CD14-positive monocyte (primary cell): Measurements from ENCODE around the gene SLC39A7. TPM values are rescaled to one million over a fixed set of nuclear protein-coding genes. Genes with fewer than 3 reads are reported as not detected.

Source experiments
- DNase-seq, 3 donors: peaks; one replicate each; pipeline ENCODE4 v3.0.0-alpha.2; 2011 to 2022
- H2AFZ ChIP-seq: 2 replicates; pipeline ENCODE4 v1.6.0; 2012; ENCODE audit warnings: mild to moderate bottlenecking, low read depth, low read length, inconsistent platforms; ENCODE audit not compliant: insufficient read depth, poor library complexity, severe bottlenecking
- H3K27ac ChIP-seq, 2 donors: 1 replicate in 1 of 2; 2 replicates in 1 of 2; pipeline ENCODE4 v1.5.1; 2012 to 2013; ENCODE audit warnings: low read length in 2 of 2, control low read depth in 1 of 2, inconsistent platforms in 1 of 2, low read depth in 1 of 2, mild to moderate bottlenecking in 1 of 2
- H3K27me3 ChIP-seq, 2 donors: one replicate each; pipeline versions ENCODE4 v1.6.0 to v1.6.1; 2011 to 2013; ENCODE audit warnings: low read length in 2 of 2; ENCODE audit not compliant: control insufficient read depth in 2 of 2, insufficient read depth in 2 of 2
- H3K36me3 ChIP-seq, 2 donors: replicated peaks in 1 of 2; 1 replicate in 1 of 2; 2 replicates in 1 of 2; pipeline versions ENCODE4 v1.5.1 to v1.6.1; 2012 to 2013; ENCODE audit warnings: low read length in 2 of 2, control low read depth in 1 of 2, inconsistent platforms in 1 of 2, mild to moderate bottlenecking in 1 of 2; ENCODE audit not compliant: insufficient read depth in 2 of 2, control insufficient read depth in 1 of 2
- H3K4me1 ChIP-seq, 2 donors: 1 replicate in 1 of 2; 2 replicates in 1 of 2; pipeline versions ENCODE4 v1.5.1 to v1.6.1; 2012 to 2013; ENCODE audit warnings: low read length in 2 of 2, control low read depth in 1 of 2, inconsistent platforms in 1 of 2, mild to moderate bottlenecking in 1 of 2, moderate library complexity in 1 of 2; ENCODE audit not compliant: insufficient read depth in 2 of 2, control insufficient read depth in 1 of 2
- H3K4me2 ChIP-seq: replicated peaks from 2 replicates; pipeline ENCODE3; 2012; ENCODE audit warnings: low read length, moderate library complexity, mild to moderate bottlenecking; ENCODE audit not compliant: poor library complexity, severe bottlenecking; ENCODE audit errors: extremely low read depth
- H3K4me3 ChIP-seq, 3 experiments: fragments of 200-600 bp in 1 of 3; sonication (generic) in 1 of 3; replicated peaks in 1 of 3; 1 replicate in 2 of 3; 2 replicates in 1 of 3; pipeline ENCODE4 v1.5.1; 2011 to 2013; ENCODE audit warnings: low read length in 3 of 3, mild to moderate bottlenecking in 3 of 3, control low read depth in 2 of 3, low read depth in 2 of 3, inconsistent platforms in 1 of 3, moderate library complexity in 1 of 3
- H3K79me2 ChIP-seq: 2 replicates; pipeline ENCODE4 v1.6.0; 2012; ENCODE audit warnings: mild to moderate bottlenecking, control low read depth, inconsistent platforms, low read length, moderate library complexity; ENCODE audit not compliant: insufficient read depth
- H3K9ac ChIP-seq: 2 replicates; pipeline ENCODE4 v1.6.0; 2017; ENCODE audit warnings: low read length, mild to moderate bottlenecking; ENCODE audit not compliant: insufficient read depth, poor library complexity, severe bottlenecking
- H3K9me3 ChIP-seq, 2 donors: replicated peaks in 1 of 2; 1 replicate in 1 of 2; 2 replicates in 1 of 2; pipeline versions ENCODE4 v1.5.1 to v1.6.1; 2012 to 2013; ENCODE audit warnings: low read length in 2 of 2, control low read depth in 1 of 2; ENCODE audit not compliant: control insufficient read depth in 1 of 2, insufficient read depth in 1 of 2
- H4K20me1 ChIP-seq: 2 replicates; pipeline ENCODE4 v1.6.0; 2012; ENCODE audit warnings: mild to moderate bottlenecking, low read length, control low read depth, moderate library complexity; ENCODE audit not compliant: insufficient read depth
- H3K27ac Mint-ChIP-seq, 7 donors: one replicate each; pipeline ENCODE4 v1.8.0; 2020; ENCODE audit warnings: mild to moderate bottlenecking in 7 of 7, mixed read lengths in 7 of 7, moderate library complexity in 6 of 7, inconsistent platforms in 2 of 7
- H3K27me3 Mint-ChIP-seq, 3 donors: one replicate each; pipeline ENCODE4 v1.8.0; 2021 to 2022; ENCODE audit warnings: low read depth in 3 of 3, mild to moderate bottlenecking in 3 of 3, mixed read lengths in 3 of 3, moderate library complexity in 3 of 3, inconsistent platforms in 1 of 3
- H3K36me3 Mint-ChIP-seq, 2 donors: one replicate each; pipeline ENCODE4 v1.8.0; 2020; ENCODE audit warnings: mixed read lengths in 2 of 2, inconsistent platforms in 1 of 2, mild to moderate bottlenecking in 1 of 2
- H3K4me1 Mint-ChIP-seq: one replicate; pipeline ENCODE4 v1.8.0; 2020; ENCODE audit warnings: mild to moderate bottlenecking, mixed read lengths
- H3K4me3 Mint-ChIP-seq, 2 donors: one replicate each; pipeline ENCODE4 v1.8.0; 2020; ENCODE audit warnings: mild to moderate bottlenecking in 2 of 2, mixed read lengths in 2 of 2, moderate library complexity in 1 of 2
- H3K9me3 Mint-ChIP-seq, 7 donors: one replicate each; pipeline ENCODE4 v1.8.0; 2020 to 2022; ENCODE audit warnings: mixed read lengths in 7 of 7, mild to moderate bottlenecking in 6 of 7, moderate library complexity in 6 of 7, inconsistent platforms in 2 of 7
- CTCF ChIP-seq: fragments of 200-600 bp; IDR thresholded peaks from one replicate; pipeline ENCODE4 v1.8.0; 2022; ENCODE audit warnings: antibody characterized with exemption, mild to moderate bottlenecking
- WGBS: methylation state at CpG from one replicate; pipeline ENCODE4 v1.1.5; 2013; ENCODE audit warnings: missing lambda C conversion rate; ENCODE audit not compliant: insufficient coverage; 5-methylcytosine and 5-hydroxymethylcytosine counted together
- intact Hi-C, 2 donors: fragments of 100-400 bp; cut with micrococcal nuclease; formaldehyde crosslinking; loops; one replicate each; pipeline versions ENCODE4 v1.15.0 to v1.15.1; 2023
- polyA plus RNA-seq, 3 donors: library from polyadenylated mRNA; depleted of rRNA in 1 of 3; unstranded in 2 of 3; stranded (reverse) in 1 of 3; fragments of 300-500 nt in 2 of 3; fragments of >200 nt in 1 of 3; fragmentation: Illumina TruSeq in 2 of 3; gene quantifications; 1 replicate in 2 of 3; 2 replicates in 1 of 3; pipeline ENCODE4 v1.2.3, GENCODE V29; 2012 to 2021

SLC39A7 gene
- polyA plus RNA-seq, 3 donors = 14.5 to 32.7 (median 17.7) TPM

- Histone ChIP-seq H3K27ac (no peak overlapping the region), H2AFZ (no peak overlapping the region), H3K9me3 (no peaks in the 10 kb centered on the region), H3K27me3 (no peaks in the 10 kb centered on the region), H3K4me1 (peaks cover 4 to 7% of the 10 kb centered on the region in 2 donors), H4K20me1 (no peaks in the 10 kb centered on the region), H3K9ac (no peak overlapping the region), H3K36me3 (no peaks in the 10 kb centered on the region), H3K4me3 (no peak overlapping the region), H3K4me2 (no peak overlapping the region), H3K79me2 (no peaks in the 10 kb centered on the region)
- DNase-seq = no peak
- Mint-ChIP-seq H3K9me3 (no peaks in the 10 kb centered on the region), H3K36me3 (no peaks in the 10 kb centered on the region), H3K4me3 (no peak overlapping the region), H3K27ac (no peak overlapping the region), H3K4me1 (peaks cover 8% of the 10 kb centered on the region), H3K27me3 (peaks cover 12 to 20% (median 15%) of the 10 kb centered on the region in 3 donors)
- TF ChIP-seq CTCF = no peak
- intact Hi-C loops = loop anchor here in 1 of 2 donors (10.0 kb wide), 1 partner anchor 78 kb away; no protein-coding TSS in a partner anchor
- WGBS = 92% methylated on average over 3 of the region's 7 CpGs
These were observed 33.9 kb upstream of the SLC39A7 start for GRCh38 chr6:33166811-33167210.

DNA sequence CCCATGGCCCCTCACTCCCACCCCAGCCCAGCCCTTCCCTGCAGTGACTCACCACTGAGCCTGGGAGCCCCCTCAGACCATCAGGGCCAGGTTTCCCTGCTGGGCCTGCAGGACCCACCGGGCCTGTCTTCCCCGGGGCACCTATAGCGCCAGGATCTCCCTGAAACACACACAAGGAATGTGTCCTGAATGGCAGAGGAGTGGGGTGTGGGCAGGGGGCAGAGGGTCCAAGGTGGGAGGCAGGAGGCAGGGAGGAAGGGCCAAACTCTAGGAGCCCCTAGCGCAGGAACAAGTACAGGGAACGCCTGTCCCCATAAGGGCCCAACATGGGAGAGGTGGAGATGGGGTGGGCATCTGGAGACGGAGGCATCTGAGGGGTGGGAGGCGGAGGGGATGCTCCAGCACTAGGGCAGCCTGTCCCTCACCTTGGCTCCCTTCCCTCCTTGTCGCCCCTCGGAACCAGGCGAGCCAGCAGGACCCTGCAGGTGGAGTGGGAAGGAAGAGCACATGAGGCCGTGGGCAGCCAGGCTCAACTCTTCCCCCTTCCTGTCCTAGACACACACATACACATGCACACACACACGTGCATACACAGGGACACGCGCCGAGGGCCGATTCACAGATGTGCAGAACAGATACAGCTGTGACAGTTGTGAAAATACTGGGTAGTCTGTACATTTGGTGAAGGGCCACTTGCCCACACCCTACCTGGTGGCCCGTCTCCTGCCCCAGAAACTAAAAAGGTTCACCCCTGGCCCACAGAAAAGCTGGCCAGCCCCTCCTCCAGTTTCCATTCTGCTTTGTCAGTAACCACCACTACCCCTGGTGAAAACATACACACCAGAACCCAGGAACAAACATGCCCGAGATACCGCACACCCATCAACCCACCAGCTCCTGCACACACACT is 33.0 kb upstream of the SLC39A7 start:
- Histone ChIP-seq H3K9me3 (no peaks in the 10 kb centered on the region), H3K27ac (no peak overlapping the region), H3K4me1 (no peaks in the 10 kb centered on the region), H3K4me2 (no peak overlapping the region), H3K4me3 (no peak overlapping the region), H2AFZ (no peak overlapping the region), H3K9ac (no peak overlapping the region), H3K27me3 (no peaks in the 10 kb centered on the region), H3K79me2 (no peaks in the 10 kb centered on the region), H4K20me1 (no peaks in the 10 kb centered on the region), H3K36me3 (no peaks in the 10 kb centered on the region)
- H3K27me3 Mint-ChIP-seq = peaks cover 9 to 20% (median 13%) of the 10 kb centered on the region in 3 donors
- H3K4me1 Mint-ChIP-seq = no peaks in the 10 kb centered on the region
- no peak for TF ChIP-seq CTCF
- intact Hi-C loops = loop anchor here in 1 of 2 donors (10.0 kb wide), 1 partner anchor 77 kb away; no protein-coding TSS in a partner anchor
- no peak overlapping the region for H3K4me3 Mint-ChIP-seq
- no peaks in the 10 kb centered on the region for H3K36me3 Mint-ChIP-seq
- no peak for DNase-seq
- peak overlapping the region in 1 of 7 donors; percentile 42 for H3K27ac Mint-ChIP-seq
- no peaks in the 10 kb centered on the region for H3K9me3 Mint-ChIP-seq
- 92% methylated on average over 8 of the region's 19 CpGs for WGBS
